ENCODE measurements around the gene RGS14.
A peak's percentile ranks its signal among the peaks of the same experiment; 100 is the strongest.
"Not testable (repeated sequence)": the region's sequence is repeated elsewhere in the genome, so short reads cannot be mapped to it uniquely, and the experiment has no call there.

The RGS14 gene

DNA sequence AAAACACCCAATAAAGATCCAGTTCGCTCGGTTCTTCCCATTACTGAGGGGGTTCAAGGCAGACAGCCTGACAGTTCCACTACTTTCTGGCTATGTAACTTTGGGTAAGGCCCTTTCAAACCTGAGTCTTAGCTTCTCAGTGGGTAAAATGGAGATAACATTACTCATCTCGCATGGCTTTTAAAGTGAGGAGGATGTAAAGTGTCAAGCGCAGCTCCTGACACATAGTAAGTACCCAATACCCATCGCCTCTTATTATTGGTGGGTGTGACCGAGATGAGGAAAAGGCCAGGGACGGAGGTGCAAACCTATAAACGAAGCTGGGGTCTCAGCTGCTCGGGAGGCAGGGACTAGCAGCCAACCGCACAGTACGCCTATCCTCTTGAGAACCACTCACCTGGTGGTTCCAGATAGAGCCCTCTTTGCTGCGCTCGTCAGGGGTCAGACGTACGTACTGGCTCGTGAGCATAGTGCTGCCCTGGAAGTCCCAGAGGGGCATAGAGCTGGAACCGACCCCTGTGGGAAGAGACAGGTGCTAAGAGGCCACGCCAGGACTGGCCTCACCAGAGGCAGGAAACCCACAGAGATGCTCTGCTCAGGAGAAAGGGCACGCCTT lies 6.8 kb upstream of the RGS14 start:
- DNase-seq: peak; percentile 13

DNA sequence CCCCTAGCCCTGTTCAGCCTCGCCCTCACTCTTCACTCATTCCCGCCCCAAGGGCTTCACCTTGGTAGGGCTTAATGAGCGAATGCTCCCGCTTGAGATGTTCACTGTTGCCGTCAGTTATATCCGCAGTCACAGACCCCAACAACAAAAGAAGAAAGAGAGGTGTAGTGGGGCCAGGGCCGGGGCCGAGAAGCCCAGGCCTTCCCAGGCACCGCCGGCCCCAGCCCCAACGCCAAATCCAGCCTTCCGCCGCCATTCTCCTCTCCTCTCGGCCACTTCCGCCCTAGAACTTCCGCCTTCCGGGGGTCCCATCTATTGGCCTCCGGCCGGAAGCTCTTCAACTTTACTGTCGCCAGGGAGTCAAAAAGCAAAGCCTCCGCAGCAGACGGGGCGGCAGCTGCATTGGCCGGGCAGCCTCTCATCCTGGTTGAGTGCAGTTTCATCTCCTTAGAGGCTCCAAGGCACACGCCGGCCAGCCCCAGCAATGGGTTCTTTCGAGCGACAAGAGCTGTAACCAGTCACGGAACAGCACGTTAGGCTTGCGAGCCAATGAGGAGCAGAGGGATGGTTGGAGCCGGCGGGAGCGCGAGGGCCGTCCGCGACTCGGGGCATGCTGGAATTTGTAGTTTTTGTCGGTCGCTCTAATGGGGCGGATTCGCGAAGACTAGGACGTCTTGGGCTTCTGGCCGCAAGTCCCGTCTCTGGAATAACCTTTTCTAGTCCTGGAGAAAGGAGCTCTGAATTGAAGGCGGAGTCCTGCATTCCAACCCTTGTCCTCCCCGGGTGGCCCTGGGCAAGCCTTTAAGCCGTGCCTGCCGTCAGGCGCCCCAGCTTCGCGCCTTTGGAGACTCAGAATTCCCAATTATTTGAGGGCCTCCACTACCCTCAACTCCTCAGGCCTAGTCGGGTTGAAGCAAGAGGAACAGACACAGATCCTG lies 6.1 kb upstream of the RGS14 start, which contains the start of gene LMAN2:
TSS of gene LMAN2 (minus strand) at position 277 of the 938 bp plus-strand sequence. CDS start at position 256, 21 bp downstream.
- DNase-seq: peak; percentile 97

DNA sequence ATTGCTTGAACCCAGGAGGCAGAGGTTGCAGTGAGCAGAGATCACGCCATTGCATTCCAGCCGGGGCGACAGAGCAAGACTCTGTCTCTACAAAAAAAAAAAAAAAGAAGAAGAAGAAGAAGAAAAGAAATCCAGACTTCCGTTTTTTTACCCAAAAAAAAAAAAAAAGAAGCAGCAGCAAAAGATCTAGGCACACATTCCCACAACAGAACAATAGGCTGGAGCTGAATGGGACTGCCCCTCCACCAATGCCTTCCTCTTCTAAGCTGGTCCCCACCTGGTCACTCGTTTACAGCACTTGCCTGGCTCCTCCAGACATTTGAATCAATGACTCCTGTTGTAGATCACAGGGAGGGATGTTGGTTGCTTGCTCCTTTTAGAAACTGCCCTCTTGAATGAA lies 4.6 kb upstream of the RGS14 start:
- DNase-seq: peak; percentile 28

DNA sequence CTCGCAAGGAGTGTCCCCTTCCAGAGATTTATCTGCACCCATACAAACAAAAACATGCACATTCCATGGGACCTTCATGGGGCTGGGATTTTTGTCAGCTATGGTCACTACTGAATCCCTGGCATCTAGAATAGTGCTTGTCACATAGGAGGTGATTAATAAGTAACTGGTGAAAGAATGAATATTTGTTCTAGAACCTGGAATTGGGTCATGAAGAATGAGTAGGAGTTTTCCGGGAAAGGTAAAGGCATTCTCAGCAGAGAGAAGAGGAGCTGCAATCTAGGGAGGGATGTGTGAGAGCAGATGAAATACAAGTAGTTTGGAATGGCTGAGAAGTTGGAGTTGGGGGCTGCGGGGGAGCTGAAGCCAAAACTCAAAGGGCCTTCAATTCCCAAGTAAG lies 3.5 kb upstream of the RGS14 start:
- DNase-seq: no peak

DNA sequence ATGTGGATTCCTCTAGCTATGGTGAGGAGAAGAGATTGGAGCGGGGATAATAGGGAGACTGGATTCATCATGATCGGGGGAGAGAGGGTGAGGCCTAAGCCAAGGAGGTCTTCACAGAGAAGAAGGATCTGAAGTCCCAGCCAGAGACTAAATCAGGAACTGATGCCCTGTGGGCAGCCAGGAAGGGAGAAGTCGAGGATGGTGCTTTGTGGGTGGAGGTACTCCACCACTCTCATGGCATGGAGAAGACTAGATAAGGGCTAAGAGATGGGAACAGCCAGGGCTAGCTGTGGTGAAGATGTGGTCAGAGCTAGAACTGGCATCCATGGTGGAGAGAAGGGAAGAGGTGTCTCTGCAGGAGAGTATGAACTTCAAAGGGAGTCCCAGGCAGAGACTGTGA lies 3.0 kb upstream of the RGS14 start:
- DNase-seq: peak; percentile 58

DNA sequence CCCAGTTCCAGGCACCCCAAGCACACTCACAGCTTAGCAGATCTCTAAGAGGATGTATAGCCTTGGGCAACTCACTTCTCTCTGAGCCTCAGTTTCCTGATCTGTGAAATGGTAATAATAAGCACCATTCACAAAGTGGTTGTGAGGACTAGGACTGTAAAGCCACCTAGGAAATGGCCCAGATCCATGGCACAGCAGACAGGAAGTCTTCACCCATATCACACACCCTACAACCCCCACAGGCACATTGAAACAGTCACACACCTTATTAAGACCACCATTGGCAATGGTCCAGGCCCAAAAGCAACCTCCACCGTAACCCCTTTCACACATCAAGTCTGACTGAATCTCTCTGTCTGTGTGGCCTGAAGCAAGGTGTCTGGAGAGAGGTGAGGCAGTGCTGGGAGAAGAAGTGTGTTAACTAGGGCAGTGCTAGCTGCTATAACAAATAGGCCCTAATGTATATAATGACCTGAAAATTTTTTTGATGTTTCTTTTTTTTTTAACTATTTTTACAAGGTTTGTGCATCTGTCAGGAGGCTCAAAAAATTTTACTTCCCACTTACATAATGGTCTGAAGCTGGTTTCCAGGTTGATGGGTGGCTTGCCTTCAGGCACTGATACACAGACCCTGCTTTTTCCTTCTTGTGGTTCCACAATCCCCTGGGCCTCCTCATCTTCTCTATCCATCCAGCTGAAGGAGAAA lies 2.4 kb upstream of the RGS14 start:
- DNase-seq: no peak

DNA sequence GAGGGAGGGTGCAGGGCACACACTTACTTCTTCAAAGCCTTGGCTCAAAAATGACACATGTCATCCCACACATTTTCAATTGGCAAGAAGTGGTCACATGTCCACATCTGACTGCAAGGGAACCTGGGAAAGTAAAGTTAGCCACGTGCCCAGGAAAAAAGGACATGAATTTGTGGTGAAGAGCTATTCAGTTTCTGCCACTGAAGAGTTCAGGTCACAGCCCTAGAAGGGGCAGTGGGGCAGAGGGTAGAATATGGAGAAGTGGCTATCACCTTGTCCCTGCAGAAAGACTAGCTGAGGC lies 1.9 kb upstream of the RGS14 start:
- peak; percentile 26 for DNase-seq

DNA sequence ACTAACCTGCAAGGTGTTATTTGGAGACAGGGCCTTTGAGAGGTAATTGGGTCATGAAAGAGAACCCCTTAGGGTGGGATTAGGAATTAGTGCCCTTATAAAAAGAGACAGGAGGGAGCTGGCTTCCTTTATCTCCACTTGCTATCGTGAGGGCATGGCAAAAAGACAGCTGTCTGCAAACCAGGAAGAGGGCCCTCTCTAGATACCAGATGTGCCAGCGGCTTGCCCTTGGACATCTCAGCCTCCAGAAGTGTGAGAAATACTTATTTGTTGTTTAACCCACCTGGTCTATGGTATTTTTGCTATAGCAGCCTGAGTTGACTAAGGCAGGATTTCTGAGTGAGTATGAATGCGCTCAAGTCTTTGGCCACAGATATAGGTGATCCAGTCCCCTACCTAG lies 978 bp upstream of the RGS14 start:
- DNase-seq: no peak

DNA sequence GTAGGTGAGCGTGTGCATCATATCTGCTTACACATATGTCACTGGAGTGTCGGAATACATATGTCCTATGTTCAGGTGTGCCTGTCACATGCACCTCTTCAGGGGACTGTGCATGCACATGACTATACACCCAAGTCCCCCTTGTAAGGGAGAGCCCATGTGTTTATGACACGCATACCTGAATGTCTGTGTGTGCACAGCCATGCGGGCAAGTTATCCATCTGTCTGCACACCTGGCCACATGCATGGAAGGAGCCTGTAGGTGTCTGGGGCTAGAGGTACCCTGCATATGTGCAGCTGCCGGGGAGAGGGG lies 622 bp upstream of the RGS14 start:
- no peak for DNase-seq

DNA sequence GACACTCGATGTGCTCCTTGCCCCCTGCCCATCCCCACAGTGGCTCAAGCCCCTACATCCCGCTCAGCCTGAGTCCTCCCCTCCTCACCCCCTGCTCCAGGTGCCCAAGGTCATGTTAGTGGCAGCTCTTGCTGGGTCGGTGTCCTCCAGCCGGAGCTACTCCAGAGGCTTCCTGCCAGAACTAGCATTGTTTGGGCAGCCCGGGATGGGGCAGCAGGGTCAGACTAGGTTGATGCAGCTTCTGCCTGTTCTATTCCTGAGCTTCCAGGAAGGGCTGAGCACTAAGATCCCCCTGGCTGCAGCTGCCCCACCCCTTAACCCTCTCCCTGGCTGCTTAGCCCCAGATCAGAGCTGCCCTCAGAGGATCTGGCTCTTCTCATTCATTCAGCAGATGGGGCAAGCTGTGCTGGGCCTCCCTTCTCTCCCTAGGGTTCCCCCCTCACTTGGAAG lies 671 bp downstream of the RGS14 start:
- DNase-seq: no peak

DNA sequence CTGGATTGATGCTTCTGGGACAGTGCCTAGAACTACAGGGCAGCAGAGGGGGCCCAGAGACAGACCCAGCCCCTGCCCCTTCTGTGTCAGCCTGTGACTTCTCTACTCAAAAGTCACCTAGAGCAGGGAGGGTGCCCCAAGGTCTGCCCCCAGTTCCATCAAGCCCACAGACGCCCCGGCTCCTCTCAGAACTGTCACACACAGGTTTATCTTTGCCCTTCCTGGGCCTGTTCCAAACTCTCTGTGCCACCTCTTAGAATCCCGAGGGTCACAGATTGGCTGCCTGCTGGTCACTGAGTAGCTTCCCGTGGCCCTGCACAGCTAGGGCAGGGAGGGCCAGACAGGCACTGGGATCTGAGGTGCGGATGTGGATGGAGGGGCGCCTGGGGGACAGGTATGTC lies 1.7 kb downstream of the RGS14 start:
- no peak for DNase-seq

DNA sequence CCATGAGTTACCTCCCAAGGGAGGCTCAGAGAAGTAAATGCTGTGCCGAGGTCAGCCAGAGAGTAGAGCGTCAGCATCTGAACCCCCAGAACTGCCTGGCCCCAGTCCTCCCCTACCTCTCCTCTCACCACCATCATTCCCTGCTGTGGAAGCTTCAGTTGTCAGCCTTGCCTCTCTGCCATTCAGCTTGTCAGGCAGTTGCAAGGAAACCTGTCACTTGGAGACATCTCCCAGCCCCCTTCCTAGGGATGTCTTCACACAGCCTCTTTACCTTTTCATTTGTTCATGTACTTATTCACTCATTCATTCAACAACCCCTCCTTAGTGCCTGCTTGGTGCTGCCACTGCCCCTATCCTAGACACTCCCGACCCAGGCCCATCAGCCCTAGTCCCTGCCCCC lies 2.1 kb downstream of the RGS14 start:
- DNase-seq: no peak

DNA sequence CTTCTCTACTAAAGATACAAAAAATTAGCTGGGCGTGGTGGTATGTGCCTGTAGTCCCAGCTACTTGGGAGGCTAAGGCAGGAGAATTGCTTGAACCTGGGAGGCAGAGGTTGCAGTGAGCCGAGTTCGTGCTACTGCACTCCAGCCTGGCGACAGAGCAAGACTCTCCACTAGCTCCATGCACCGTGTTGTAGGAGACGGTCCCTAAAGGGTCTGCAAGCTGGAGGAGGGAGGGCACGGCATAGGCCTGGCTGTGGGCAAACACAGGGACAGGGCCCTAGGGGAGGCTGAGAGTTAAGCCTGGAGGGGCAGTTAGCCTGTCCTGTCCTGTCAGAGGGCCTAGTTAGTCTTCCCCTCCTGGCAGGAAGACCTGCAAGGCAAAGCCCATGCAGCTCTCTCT lies 3.0 kb downstream of the RGS14 start:
- DNase-seq: not testable (repeated sequence)

DNA sequence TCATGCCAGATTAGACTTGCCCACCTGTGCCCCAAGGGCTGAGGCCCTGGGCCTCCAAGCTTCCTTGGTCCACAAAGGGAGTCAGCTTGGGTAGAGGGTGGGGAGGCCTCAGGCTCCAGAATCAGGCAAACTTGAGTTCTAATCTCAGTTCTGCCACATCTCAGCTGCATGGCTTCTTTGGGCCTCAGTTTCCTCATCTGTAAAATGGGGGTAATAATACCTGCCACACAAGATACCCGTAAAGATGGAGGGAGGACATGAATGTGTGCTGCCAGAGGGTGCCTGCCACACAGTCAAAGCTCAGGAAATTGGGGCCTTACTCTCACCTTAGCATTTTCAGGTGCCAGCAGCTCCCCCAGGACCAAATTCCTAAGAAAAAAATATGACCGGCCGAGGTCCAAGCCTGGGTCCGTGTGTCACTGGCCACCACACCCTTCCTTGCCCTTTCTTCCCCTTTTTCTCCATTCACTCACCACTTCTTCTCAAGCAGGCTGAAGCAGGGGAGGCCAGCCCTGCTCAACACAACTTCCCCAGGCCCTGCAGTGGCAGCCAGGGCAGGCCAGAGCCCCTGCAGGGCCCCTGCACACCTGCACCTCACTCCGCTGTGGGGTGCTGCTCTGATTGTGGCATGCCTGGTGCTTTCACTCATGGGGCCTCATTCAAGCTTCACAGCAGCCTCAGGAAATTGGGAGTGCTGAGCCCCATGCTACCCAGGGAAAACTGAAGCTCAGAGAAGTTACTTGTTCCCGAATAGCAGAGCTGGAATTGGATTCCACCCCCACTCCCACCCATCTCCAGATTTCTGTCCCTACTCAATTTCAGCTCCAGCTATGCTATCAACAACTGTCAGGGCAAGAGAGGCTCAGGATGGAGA lies 3.9 kb downstream of the RGS14 start:
- DNase-seq: peak; percentile 57

DNA sequence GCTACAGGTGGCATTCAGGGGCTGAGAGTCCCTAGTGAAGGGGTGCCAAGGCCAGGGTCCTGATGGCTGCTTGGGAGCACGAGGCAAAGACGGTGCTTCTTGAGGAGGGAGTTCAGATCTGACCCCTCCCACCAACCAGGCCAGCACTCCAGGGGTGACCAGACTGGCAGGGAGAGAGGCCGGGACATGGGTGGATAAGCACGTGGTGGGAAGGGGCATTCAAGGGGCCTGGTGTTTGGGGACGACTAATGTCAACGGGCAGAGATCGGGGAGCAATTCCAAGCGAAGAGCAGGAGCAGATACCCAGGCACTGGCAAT lies 4.5 kb downstream of the RGS14 start:
- DNase-seq: no peak

DNA sequence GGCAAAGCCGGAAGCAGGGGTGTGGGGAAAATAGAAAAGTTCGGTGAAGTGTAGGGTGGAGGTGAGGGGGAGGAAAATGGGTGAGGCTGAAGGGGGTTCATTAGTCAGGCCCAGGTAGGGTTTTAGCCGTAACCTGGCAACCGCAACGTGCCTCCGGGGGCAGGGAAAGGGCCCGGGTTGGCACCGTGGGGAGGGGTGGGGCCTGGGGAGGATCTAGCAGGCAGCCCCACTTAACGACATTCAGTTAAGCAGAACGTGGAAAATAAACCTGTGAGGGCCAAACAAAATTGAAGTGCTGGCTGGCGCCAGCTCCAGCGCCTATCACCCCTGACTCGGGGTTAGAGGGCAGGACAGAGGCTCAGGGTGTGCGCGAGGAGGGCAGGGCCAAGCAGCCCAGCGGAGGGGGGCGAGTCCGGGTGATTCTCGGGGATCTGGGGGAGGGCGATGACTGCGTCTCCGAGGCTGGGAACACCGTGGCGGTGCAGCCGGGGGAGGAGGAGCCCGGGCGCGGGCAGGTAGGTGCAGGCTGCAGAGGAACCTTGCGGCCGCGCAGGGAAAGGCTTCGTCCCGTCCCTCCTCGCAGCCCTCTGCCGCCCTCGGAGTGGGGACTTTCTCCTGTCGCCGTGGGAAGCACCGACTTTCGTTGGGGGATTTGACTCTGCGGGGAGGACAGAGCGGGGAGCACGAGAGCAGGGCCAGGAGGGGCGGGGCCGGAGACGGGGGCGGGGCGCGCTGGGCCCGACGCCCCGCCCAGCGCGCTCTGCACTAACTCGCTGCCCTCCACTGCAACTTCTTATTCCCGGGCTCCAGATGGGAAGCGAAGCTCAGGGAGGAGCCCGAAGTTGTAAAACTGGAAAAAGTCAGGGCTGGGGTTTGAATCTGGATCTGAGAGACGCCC lies 5.1 kb downstream of the RGS14 start:
- peak; percentile 67 for DNase-seq

DNA sequence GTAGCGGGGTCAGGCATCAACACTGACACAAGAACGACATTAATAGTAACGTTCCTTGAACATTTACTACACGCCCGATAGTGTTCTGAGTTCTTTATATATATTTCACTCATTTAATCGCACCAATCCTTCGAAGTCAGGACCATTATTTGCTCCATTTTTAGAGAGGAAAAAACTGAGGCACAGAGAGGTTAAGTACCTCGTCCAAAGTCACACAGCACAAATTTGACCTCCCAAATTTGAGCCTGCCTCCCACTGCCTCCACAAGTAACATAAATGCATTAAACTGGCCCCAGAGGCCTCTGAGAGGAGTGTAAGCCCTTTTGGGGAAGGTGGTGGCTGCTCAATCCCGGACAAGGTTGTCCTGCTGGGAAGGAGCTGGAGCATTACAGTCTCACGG lies 5.8 kb downstream of the RGS14 start:
- no peak for DNase-seq

DNA sequence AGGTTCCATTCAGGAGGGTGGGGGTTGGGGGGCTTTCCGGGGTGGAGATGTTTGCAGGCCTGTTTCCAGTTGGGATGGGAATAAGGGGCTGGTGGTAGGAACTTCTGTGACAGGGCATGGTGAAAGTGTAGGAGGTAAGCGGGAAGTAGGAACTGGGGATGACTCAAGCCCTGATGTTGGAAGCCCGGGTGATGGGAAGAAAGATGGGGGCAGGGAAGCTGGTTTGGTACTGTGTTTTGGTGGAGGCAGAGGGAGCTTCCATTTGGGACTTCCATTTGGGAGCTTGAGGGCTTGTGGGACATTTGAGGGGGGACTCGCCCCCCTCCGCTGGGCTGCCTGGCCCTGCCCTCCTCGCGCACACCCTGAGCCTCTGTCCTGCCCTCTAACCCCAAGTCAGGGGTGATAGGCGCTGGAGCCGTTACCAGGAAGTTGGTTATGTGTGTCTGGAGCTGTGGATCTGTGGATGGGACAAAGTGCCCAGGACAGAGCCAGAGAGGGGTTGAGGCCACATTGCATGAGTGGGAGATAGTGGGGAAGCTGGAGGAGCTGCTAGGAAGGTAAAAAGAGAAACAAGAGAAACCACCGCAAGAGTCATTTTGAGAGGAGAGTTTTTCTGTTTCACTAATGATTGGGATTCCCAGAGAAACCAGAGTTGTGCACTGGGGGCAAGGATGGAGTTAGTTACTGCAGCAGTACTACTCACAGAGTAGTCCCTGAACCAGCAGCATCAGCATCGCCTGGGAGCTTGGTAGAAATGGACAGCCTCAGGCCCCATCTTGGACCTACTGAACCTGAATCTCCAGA lies 6.6 kb downstream of the RGS14 start:
- peak; percentile 62 for DNase-seq

DNA sequence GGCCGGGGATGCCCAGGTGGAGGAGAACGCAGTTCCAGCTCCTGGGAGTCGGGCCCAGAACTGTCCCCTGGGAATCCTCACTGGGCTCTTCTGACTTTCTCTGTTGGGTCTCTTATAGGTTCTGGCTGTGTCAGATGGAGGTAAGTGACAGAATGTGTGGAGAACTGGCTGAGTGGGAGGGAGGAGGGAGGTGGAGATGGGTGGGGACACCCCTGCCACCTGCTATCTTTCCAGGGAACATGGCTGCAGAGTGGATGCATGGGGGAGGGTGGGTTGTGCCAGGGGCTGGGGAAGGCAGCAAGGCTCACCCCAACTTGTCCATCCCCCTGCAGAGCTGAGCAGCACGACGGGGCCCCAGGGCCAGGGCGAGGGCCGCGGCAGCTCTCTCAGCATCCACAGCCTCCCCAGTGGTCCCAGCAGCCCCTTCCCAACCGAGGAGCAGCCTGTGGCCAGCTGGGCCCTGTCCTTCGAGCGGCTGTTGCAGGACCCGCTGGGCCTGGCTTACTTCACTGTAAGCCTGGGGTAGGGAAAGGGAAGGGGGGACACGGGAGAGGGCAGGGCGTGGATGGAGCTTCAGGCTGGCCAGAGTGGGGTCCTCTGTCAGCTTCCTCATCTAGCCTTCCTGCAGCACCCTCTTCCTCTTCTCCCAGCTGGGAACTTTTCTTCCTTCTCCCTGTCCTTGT lies 8.3 kb downstream of the RGS14 start:
- no peak for DNase-seq

DNA sequence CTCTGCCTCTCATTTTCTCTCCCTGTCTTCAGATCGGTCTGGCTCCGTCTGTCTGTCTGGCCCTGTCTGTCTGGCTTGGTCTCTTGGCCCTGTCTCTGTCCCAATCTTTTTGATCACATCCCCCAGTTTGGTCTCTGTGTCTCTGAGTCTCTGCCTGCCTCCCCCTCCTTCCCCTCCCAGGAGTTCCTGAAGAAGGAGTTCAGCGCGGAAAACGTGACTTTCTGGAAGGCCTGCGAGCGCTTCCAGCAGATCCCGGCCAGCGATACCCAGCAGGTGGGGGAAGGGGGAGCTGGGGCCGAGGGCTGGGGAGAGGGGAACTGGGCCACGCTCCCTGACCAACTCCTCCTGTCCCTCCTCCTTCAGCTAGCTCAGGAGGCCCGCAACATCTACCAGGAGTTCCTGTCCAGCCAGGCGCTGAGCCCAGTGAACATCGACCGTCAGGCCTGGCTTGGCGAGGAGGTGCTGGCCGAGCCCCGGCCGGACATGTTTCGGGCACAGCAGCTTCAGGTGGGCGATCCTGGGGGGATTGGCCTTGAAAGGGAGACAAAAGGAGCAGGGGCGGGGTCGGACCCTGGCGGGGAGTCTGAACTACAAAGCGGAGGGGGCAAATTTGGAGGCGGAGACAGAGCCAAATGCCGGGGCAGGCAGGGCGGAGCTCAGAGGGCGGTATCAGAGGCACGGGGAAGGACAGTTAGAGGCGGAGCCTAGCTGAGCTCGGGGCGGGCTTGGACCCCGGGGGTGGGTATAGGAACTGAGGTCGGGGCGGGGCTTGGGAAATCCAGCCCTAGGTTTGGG lies 9.0 kb downstream of the RGS14 start:
- no peak for DNase-seq
